DND-41 (cell line): ENCODE measurements around the gene PPIF.

Experiments
- ATAC-seq: fragments of 200-7000 bp; cut with Tn5 transposase; 3 replicates; pipeline ENCODE4 v1.9.1; 2021; ENCODE audit warnings: low read depth; ENCODE audit not compliant: insufficient read depth
- DNase-seq: peaks from one replicate; pipeline ENCODE4 v3.0.0-alpha.2; 2020
- H2AFZ ChIP-seq: 2 replicates; pipeline ENCODE4 v1.6.0; 2012; ENCODE audit warnings: low read depth, low read length
- H3K27ac ChIP-seq: 2 replicates; pipeline ENCODE4 v1.5.1; 2012; ENCODE audit warnings: low read length, inconsistent platforms
- H3K27me3 ChIP-seq: fragments of 200-600 bp; sonication (generic); 2 replicates; pipeline ENCODE4 v1.6.0; 2012; ENCODE audit warnings: low read length, mild to moderate bottlenecking, inconsistent platforms; ENCODE audit not compliant: insufficient read depth, poor library complexity
- H3K36me3 ChIP-seq: 2 replicates; pipeline ENCODE4 v1.5.1; 2012; ENCODE audit warnings: low read length, inconsistent platforms; ENCODE audit not compliant: insufficient read depth
- H3K4me1 ChIP-seq: 2 replicates; pipeline ENCODE4 v1.5.1; 2012; ENCODE audit warnings: mild to moderate bottlenecking, low read length; ENCODE audit not compliant: insufficient read depth
- H3K4me2 ChIP-seq: 2 replicates; pipeline ENCODE4 v1.6.0; 2012; ENCODE audit warnings: mild to moderate bottlenecking, moderate library complexity, low read length, inconsistent platforms; ENCODE audit not compliant: insufficient read depth
- H3K4me3 ChIP-seq, 2 experiments: fragments of 200-600 bp in 1 of 2; shearing (Covaris generic) in 1 of 2; 2 replicates each; pipeline ENCODE4 v1.5.1; 2012 to 2016; ENCODE audit warnings: inconsistent platforms in 2 of 2, low read length in 2 of 2, mild to moderate bottlenecking in 2 of 2, low read depth in 1 of 2, moderate library complexity in 1 of 2
- H3K79me2 ChIP-seq: 2 replicates; pipeline ENCODE4 v1.6.0; 2012; ENCODE audit warnings: low read length, inconsistent platforms; ENCODE audit not compliant: insufficient read depth
- H3K9ac ChIP-seq: 2 replicates; pipeline ENCODE4 v1.6.0; 2012; ENCODE audit warnings: low read depth, mild to moderate bottlenecking, inconsistent platforms, low read length, moderate library complexity
- H3K9me3 ChIP-seq: 2 replicates; pipeline ENCODE4 v1.5.1; 2012; ENCODE audit warnings: low read length, moderate library complexity, mild to moderate bottlenecking, inconsistent platforms; ENCODE audit not compliant: insufficient read depth, severe bottlenecking
- H4K20me1 ChIP-seq: 2 replicates; pipeline ENCODE4 v1.6.0; 2012; ENCODE audit warnings: low read length; ENCODE audit not compliant: insufficient read depth
- CTCF ChIP-seq: IDR thresholded peaks from 2 replicates; pipeline ENCODE4 v1.5.1; 2012; ENCODE audit warnings: borderline replicate concordance, low read length, moderate library complexity, mild to moderate bottlenecking; ENCODE audit not compliant: poor library complexity, severe bottlenecking; ENCODE audit errors: extremely low read depth
- EZH2 ChIP-seq: IDR thresholded peaks from 3 replicates; pipeline ENCODE4 v1.6.1; 2012; ENCODE audit warnings: borderline replicate concordance, low read depth, mild to moderate bottlenecking, moderate library complexity, low read length, inconsistent platforms; ENCODE audit not compliant: severe bottlenecking

Gene PPIF

GRCh38 chr10:79310911-79311573 lies 36.2 kb upstream of the PPIF start:
- DNase-seq (no peak), ATAC-seq (no peak)
- no peak overlapping the region for H3K4me2 ChIP-seq
- no peak overlapping the region for H3K27ac ChIP-seq
- no peaks in the 10 kb centered on the region for H3K27me3 ChIP-seq
- H3K36me3 ChIP-seq, result peaks cover 64% of the 10 kb centered on the region
- H2AFZ ChIP-seq, result no peak overlapping the region
- H4K20me1 ChIP-seq, result peaks cover 76% of the 10 kb centered on the region
- peaks cover 6% of the 10 kb centered on the region; the same call in 1 of the 2 replicates for H3K4me1 ChIP-seq
- no peaks in the 10 kb centered on the region for H3K9me3 ChIP-seq
- TF ChIP-seq CTCF, result no peak
- TF ChIP-seq EZH2, result no peak
- H3K9ac ChIP-seq, result no peak overlapping the region
- no peaks in the 10 kb centered on the region for H3K79me2 ChIP-seq
- H3K4me3 ChIP-seq, result no peak overlapping the region

- H2AFZ ChIP-seq, result no peak overlapping the region
- no peaks in the 10 kb centered on the region for H3K79me2 ChIP-seq
- peaks cover 57% of the 10 kb centered on the region for H3K36me3 ChIP-seq
- no peak overlapping the region for H3K4me2 ChIP-seq
- no peaks in the 10 kb centered on the region for H3K27me3 ChIP-seq
- TF ChIP-seq EZH2, result no peak
- TF ChIP-seq CTCF, result no peak
- H3K9ac ChIP-seq, result no peak overlapping the region
- DNase-seq (no peak), ATAC-seq (no peak)
- no peak overlapping the region for H3K27ac ChIP-seq
- no peak overlapping the region for H3K4me3 ChIP-seq
- peaks cover 76% of the 10 kb centered on the region for H4K20me1 ChIP-seq
- peaks cover 13% of the 10 kb centered on the region for H3K4me1 ChIP-seq
- no peaks in the 10 kb centered on the region for H3K9me3 ChIP-seq
Measured at GRCh38 chr10:79311581-79312407, 35.5 kb upstream of the PPIF start.

- no peak for DNase-seq
- Histone ChIP-seq H3K4me3 (no peak overlapping the region), H2AFZ (no peak overlapping the region), H3K79me2 (no peaks in the 10 kb centered on the region), H3K4me1 (peaks cover 22% of the 10 kb centered on the region), H4K20me1 (peaks cover 81% of the 10 kb centered on the region), H3K9me3 (no peaks in the 10 kb centered on the region), H3K36me3 (peaks cover 48% of the 10 kb centered on the region), H3K9ac (no peak overlapping the region), H3K27ac (no peak overlapping the region), H3K4me2 (no peak overlapping the region), H3K27me3 (no peaks in the 10 kb centered on the region)
- TF ChIP-seq CTCF (no peak), EZH2 (no peak)
- no peak for ATAC-seq
Measured at GRCh38 chr10:79312601-79313187, 34.6 kb upstream of the PPIF start.
